Skeletal muscle cell (primary cell): ENCODE measurements around the gene NPIPB2.
"Not testable (repeated sequence)": the region's sequence is repeated elsewhere in the genome, so short reads cannot be mapped to it uniquely, and the experiment has no call there.

Experiments used
- DNase-seq: peaks from one replicate; pipeline ENCODE4 v3.0.0-alpha.2; 2010; ENCODE audit warnings: low read depth
- H3K4me3 ChIP-seq: 2 replicates; pipeline ENCODE4 v1.5.1; 2011; ENCODE audit warnings: low read depth, mild to moderate bottlenecking, control low read depth, low read length, moderate library complexity

Gene NPIPB2

GRCh38 chr16:11941945-11942344 lies at the start of gene NPIPB2:
TSS of gene NPIPB2 (minus strand) at chr16:11942045. CDS start at chr16:11942045, 0 bp downstream.
- H3K4me3 ChIP-seq, DNase-seq: not testable (repeated sequence)

- no peak overlapping the region for H3K4me3 ChIP-seq
- DNase-seq: no peak
Measured at GRCh38 chr16:11990702-11991390, 49.0 kb upstream of the NPIPB2 start.

GRCh38 chr16:11988258-11988978 lies 46.6 kb upstream of the NPIPB2 start:
- H3K4me3 ChIP-seq: no peak overlapping the region
- no peak for DNase-seq

- no peak for DNase-seq
Measured at GRCh38 chr16:11986521-11987057, 44.7 kb upstream of the NPIPB2 start.

GRCh38 chr16:11985250-11985649 lies 43.4 kb upstream of the NPIPB2 start:
- no peak for DNase-seq
- H3K4me3 ChIP-seq: no peak overlapping the region

More at GRCh38 chr16:11986521-11987057, 44.7 kb upstream of the NPIPB2 start:
- no peak overlapping the region for H3K4me3 ChIP-seq

- no peak overlapping the region for H3K4me3 ChIP-seq
- DNase-seq: no peak
Measured at GRCh38 chr16:11980136-11980844, 38.4 kb upstream of the NPIPB2 start.

- no peak overlapping the region for H3K4me3 ChIP-seq
- DNase-seq: no peak
Measured at GRCh38 chr16:11979013-11979672, 37.3 kb upstream of the NPIPB2 start.

- peak overlapping the region; percentile 94 for H3K4me3 ChIP-seq
Measured at GRCh38 chr16:11978080-11978479, 36.2 kb upstream of the NPIPB2 start.

GRCh38 chr16:11977376-11978041 lies 35.7 kb upstream of the NPIPB2 start:
- H3K4me3 ChIP-seq: peak overlapping the region; percentile 94
- peak; percentile 43 for DNase-seq

More at GRCh38 chr16:11978080-11978479, 36.2 kb upstream of the NPIPB2 start:
- DNase-seq: no peak

- H3K4me3 ChIP-seq: peak overlapping the region; percentile 94
- DNase-seq: no peak
Measured at GRCh38 chr16:11976850-11977375, 35.1 kb upstream of the NPIPB2 start.

GRCh38 chr16:11973070-11973469 lies 31.2 kb upstream of the NPIPB2 start:
- H3K4me3 ChIP-seq: no peak overlapping the region
- no peak for DNase-seq

GRCh38 chr16:11972128-11972527 lies 30.3 kb upstream of the NPIPB2 start:
- no peak overlapping the region for H3K4me3 ChIP-seq
- DNase-seq: no peak

- not testable (repeated sequence) for DNase-seq, H3K4me3 ChIP-seq
Measured at GRCh38 chr16:11970292-11970691, 28.4 kb upstream of the NPIPB2 start.

- DNase-seq: no peak
- H3K4me3 ChIP-seq: no peak overlapping the region
Measured at GRCh38 chr16:11968577-11968976, 26.7 kb upstream of the NPIPB2 start.

GRCh38 chr16:11967195-11967911 lies 25.5 kb upstream of the NPIPB2 start:
- no peak overlapping the region for H3K4me3 ChIP-seq

GRCh38 chr16:11966173-11966572 lies 24.3 kb upstream of the NPIPB2 start:
- DNase-seq: no peak
- no peak overlapping the region for H3K4me3 ChIP-seq

More at GRCh38 chr16:11967195-11967911, 25.5 kb upstream of the NPIPB2 start:
- DNase-seq: no peak

- DNase-seq: no peak
- H3K4me3 ChIP-seq: no peak within 1 kb of the TSS
Measured at GRCh38 chr16:11964761-11965551, 23.1 kb upstream of the NPIPB2 start, which contains the start of gene TNFRSF17. TSS of gene TNFRSF17 (plus strand) at chr16:11965210. CDS start at chr16:11965325, 115 bp downstream.
